NCI-H187 (cell line): ENCODE measurements around the gene SRC.

Source experiments
- DNase-seq, 2 experiments: peaks; one replicate each; lab custom pipeline; 2025; lab: John Stamatoyannopoulos, UW

Gene SRC

GRCh38 chr20:37350649-37351574, 5.0 kb downstream of the SRC start:
- no peak for DNase-seq

- no peak for DNase-seq
Measured at GRCh38 chr20:37351689-37352607, 6.0 kb downstream of the SRC start.

DNA sequence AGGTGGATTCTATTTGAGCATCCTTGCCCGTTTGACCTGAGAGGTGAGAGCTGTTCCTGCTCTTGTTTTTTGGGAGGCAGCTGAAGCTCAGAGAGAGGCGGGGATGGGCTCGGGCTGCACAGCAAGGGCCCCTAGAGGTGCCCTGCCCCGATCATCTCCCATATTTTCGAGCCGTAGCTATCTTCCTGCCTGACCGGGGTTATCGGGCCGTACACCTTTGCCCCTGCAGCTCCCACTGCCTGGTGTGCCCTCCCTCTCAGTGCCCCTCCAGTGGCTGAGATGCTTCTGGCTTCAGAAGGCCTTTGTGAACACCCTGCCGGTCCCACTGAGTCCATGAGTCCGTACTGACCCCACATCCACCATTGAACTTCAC, 6.7 kb downstream of the SRC start:
- no peak for DNase-seq

GRCh38 chr20:37353285-37353849, 7.4 kb downstream of the SRC start:
- no peak for DNase-seq

DNA sequence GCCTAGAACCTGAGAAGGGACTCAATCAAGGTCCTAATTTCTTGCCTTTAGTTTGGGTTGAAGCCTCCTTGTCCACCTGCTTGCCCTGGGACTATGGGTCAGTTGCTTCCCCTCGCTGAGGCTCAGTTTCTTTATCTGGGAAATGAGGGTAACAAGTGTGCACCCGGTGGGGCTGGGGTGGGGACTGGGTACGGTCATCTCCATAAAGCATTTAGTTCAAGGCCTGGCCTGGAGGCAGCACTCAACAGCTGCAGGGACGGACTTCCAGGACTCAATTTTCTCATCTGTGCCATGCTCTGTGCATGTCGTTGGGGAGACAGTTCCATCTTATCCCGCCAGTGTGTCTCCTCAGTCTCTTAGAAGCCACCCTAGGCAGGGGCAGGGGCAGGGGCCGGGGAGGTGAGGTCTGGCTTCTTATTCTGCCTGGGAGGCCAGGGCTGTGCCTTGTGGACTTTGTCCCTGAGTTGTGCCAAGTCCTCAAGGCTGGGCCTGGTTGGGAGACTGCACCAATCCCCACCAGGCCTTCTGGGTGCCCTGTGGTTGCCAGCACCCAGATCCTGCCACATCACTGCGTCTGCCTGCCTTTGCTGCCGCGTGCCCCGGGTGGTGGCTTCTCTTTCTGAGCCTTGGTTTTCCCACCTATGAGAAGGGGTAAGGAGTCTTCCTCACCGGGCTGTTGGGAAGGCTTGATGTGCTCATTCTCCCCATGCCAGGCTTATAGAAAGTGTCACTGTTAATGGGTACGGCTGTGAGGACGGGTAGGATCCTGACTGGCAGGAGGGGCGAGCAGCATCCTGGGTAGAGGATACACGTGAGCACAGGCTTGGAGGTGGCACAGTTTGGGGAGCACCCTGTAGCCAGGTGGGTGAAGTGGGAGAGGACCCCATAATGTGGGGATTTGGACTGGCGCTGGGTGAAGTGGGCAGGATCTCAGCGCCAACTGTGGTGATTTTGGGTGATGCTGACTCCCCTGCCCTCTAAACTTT, 8.6 kb downstream of the SRC start:
- no peak for DNase-seq

DNA sequence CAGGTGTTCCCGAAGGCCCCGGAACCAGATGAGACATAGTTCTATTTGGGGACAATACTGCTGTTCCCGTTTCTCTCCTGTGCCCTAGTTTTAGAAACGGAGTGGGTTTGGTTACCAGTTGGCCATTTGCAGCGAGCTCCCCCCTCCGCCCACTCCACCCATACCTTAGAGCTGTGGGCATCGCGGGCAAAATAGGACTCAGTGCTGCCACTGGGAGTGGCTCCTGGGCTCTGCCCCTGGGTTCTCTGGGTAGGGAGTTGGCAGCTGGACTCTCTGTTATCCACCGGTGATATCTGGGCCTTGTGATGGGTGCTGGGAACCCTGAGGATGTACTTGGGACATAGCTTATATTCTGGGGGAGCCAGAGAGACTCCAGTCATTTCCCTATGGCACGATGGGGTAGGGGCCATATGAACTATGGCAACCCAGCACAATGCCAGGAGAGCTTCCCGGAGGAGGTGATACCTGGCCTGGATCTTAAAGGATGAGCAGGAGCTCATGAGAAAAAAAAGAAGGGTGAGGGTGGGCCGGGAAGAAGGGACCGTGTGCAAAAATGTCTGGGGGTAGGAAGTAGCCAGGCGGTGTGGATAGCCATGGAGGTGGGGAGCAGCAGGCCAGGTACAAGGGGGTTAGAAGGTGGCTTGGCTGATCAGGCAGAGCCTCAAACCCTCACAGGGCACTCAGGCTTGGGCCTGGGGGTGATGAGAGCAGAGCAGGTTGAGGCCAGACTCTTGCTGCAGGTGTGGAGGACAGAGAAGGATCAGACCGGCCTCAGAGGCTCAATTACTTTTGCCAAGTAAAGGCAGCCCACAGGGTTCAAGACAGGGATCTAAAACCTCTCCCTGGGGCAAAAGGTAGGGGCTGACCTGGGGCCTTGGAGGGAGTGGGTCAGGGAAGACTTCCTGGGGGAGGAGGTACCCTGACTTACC, 9.6 kb downstream of the SRC start:
- no peak for DNase-seq

DNA sequence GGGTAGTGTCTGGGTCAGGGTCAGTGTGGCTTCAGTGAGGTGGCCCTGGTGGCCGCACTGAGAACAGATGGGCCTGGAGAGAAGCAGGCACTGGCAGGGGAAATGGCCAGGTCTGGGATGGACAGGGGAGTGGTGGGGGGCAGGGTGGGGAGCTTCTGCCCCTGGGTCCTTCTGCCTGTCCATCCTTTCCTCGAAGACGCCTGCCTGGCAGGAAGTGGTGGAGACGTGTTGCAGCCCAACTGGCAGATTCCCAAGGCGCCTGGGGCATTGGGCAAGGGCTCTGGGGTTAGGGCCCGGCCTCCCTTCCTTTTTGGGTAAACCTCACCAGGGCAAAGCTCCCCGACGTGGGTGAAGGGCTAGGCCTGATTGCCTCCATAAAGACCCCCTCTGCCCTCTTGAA, 10.4 kb downstream of the SRC start:
- DNase-seq: no peak

- DNase-seq: no peak
Measured at GRCh38 chr20:37356961-37357371, 11.0 kb downstream of the SRC start.

GRCh38 chr20:37357481-37358365, 11.8 kb downstream of the SRC start:
- DNase-seq: no peak

DNA sequence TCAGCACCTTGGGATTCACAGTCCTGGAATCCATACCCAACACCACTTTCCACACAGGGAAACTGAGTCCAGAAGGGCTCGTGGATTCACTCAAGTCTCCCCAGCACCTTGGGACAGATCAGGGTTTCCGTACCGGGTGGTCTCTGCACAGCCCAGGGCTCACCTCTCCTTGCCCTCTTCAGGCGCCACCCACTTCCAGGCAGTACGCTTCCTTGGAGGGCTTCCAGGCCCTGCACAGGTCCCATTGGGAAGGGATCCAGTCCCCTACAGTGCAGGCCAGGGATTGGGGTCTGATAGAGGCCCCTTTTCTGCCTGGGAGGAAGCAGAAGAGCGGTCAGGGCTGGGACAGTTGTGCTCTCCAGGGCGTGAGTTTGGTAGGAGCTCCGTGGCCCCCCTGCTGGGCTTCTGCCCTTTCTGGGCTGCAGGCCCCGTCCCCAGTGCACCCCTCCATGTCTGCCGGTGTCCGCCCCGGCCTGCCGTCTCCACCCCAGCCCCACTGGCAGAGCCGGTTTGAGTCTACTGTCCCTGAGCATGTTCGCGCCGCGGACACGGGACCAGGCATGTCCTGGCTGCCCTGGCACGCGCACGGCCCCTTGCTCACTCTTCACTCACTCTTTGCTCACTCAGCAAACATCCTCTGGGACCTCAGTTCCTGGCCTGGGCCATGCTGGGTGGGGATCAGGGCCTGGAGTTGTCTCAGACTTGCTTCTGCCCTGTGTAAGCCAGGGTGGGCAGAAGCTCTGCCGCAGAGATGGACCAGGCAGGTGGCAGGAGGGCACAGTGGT, 12.6 kb downstream of the SRC start:
- DNase-seq: no peak

DNA sequence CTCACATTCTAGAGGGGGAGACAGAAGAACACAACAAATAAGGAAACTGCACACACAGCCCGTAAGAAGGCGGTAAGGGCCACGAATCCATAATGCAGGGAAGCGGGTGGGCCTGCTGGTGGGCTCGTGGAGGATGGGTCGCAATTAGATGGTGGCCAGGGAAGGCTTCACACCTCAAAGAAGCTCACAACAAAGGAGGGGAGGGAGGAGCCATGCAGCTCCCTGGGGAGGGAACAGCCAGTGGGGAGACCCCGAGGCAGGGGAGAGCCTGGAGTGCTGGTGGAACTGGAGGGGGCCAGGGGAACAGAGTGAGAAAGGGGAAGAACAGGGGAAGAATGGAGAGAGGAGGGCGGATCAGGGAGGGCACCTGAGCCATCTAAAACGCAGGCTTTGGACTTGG, 13.4 kb downstream of the SRC start:
- no peak for DNase-seq

- DNase-seq: no peak
Measured at GRCh38 chr20:37359836-37360235, 13.9 kb downstream of the SRC start.

GRCh38 chr20:37360391-37361115, 14.6 kb downstream of the SRC start:
- DNase-seq: no peak

- no peak for DNase-seq
Measured at GRCh38 chr20:37361336-37361735, 15.4 kb downstream of the SRC start.

GRCh38 chr20:37362231-37362792, 16.4 kb downstream of the SRC start:
- DNase-seq: no peak

DNA sequence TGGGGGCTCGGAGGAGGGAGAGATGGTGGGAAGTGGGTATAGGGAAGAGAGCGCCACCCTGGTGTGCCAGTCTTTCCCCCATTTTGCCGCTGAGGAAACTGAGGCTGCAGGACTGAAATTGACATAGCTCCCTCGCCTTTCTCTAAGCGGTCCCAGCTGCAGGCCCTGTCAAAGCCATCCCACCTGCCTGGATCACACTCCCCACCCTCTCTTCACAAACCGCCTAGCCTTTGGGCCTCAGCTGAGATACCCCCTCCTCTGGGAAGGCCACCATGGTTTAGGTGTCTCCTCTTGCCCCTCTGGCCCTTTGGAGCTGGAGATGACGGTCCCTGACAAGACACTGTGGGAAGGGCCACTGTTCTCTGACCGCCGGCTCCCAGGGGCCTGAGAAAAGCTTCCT, 16.9 kb downstream of the SRC start:
- DNase-seq: no peak

DNA sequence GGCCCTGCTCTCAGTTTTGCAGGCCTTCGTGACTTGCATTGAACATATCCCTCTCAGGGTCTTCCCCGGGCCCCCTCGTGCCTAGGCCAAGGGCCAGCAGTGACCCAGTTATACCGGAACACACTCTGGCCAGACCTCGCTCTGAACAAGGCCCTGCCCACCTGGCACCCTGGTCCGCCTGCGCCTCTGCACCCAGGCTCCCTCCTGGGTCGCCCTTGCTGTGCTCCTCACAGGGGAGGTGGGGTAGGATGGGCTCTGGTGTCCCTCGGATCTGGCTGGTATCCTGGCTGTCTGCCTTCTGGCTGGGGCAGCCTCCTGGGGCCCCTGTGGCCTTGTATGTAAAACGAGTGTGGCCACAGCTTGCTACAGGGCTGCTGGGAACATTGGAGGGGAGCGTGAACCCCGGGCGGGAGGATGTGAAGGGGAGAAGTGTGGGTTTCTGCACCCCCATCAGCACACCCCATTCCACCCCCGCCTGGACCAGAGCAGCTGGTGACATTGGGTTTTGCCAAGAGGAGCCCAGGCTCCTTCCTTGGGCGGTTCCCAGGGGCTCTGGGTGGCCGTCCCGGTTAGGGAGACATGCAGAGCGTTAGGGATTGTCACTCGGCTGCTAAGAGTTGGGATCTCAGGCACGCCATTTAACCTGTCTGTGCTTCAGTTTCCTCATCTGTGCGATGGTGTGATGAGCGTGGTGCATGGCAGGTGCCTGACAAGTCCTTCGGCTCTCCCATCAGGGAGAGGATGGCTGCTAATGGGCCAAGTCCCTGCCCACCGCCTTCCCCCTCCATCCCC, 17.5 kb downstream of the SRC start:
- no peak for DNase-seq
